Measurements from ENCODE around the gene SLC25A39.
"Not testable (repeated sequence)": the region's sequence is repeated elsewhere in the genome, so short reads cannot be mapped to it uniquely, and the experiment has no call there.

Gene SLC25A39

DNA sequence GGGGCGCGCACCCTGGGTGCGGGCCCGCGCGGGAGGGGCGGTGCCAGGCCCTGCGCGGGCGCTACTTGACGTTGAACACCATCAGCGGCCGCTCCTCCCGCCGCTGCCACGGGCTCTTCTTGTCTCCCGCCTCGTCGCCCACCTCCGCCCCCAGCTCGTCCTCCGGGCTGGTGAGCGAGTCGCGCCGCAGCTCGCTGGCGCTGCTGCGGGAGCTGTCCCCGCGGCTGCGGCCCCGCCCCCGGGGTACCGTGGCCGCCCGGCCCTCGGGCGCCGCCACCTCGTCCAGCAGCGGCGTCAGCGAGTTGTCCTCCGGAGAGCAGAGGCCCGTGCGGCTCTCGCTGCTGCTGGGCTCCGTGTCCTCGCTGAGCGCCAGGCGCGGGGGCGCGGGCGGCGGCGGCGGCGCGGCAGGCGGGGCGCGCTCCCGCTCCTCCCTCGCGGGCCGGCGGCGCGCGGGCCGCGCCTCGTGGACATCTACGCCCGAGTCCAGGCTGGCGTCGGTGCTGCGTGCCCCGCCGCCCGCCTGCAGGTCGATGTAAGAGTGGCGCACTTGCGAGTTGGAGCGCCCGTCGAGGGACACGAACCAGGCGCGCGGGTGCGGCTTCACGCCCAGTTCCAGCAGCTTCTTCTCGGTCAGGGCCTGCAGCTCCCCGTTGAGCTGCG lies 29.2 kb upstream of the SLC25A39 start:
- no peak for DNase-seq

DNA sequence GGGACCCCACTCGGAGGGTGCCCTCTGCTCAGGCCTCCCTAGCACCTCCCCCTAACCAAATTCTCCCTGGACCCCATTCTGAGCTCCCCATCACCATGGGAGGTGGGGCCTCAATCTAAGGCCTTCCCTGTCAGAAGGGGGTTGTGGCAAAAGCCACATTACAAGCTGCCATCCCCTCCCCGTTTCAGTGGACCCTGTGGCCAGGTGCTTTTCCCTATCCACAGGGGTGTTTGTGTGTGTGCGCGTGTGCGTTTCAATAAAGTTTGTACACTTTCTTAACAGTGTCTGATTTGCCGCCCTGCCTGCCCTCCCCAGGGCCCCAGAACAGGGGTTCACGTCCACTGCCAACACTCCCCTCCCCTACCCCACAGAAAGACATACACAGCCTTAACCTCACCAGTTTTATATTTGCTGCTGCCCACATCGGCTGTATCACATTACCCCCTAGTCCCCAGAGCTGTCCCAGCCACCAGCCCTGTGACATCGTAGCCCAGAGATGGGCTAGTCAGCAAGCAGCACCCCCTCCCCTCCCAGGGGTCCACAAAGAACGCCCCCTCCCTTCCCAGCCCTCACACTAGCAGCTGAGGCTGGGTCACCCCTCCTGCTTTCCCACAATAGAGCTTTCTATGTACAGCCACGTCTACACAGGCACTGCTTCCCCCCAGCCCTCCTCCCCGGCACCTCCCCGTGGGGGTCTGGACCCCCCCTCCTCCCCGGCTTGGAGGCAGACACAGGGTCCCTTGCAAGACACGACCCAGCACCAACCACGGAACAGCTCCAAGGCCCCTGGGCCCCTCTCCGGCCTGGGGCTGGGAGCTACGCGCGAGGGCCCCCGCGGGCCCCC lies 28.4 kb upstream of the SLC25A39 start:
- no peak for DNase-seq

DNA sequence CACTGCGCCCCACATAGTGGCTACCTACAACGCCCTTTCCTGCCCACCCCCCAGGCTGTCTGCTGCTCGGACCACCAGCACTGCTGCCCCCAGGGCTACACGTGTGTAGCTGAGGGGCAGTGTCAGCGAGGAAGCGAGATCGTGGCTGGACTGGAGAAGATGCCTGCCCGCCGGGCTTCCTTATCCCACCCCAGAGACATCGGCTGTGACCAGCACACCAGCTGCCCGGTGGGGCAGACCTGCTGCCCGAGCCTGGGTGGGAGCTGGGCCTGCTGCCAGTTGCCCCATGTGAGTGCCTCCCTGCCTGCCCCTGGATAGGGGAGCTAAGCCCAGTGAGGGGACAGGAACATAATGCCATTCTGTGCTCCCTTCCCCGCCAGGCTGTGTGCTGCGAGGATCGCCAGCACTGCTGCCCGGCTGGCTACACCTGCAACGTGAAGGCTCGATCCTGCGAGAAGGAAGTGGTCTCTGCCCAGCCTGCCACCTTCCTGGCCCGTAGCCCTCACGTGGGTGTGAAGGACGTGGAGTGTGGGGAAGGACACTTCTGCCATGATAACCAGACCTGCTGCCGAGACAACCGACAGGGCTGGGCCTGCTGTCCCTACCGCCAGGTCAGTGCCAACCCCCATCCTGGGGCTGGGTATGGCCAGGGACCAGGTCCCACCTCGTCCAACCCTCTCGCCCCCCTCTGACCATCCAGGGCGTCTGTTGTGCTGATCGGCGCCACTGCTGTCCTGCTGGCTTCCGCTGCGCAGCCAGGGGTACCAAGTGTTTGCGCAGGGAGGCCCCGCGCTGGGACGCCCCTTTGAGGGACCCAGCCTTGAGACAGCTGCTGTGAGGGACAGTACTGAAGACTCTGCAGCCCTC lies 27.6 kb upstream of the SLC25A39 start:
- no peak for DNase-seq

DNA sequence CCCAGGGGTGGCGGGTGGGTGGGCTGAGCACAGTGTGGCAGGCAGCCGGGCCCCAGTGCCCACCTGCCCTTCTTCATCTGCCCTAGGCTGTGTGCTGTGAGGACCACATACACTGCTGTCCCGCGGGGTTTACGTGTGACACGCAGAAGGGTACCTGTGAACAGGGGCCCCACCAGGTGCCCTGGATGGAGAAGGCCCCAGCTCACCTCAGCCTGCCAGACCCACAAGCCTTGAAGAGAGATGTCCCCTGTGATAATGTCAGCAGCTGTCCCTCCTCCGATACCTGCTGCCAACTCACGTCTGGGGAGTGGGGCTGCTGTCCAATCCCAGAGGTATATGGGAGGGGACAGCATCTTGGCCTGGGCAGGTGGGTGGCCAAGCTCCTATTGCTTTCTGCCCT lies 26.8 kb upstream of the SLC25A39 start:
- no peak for DNase-seq

DNA sequence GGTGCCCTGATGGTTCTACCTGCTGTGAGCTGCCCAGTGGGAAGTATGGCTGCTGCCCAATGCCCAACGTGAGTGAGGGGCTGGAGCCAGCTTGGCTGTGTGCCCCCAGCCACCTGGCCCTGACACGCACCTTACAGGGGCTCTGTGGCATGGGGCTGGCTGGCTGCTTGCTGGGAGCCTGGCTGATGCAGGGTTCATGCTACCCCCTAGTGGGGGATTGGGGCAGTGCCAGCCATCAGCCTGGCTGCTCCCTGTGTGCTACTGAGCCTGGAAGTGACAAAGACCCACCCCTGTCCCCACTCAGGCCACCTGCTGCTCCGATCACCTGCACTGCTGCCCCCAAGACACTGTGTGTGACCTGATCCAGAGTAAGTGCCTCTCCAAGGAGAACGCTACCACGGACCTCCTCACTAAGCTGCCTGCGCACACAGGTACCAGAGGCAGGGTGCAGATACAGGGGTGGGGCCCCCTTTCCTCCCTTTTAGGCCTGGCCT lies 26.2 kb upstream of the SLC25A39 start:
- DNase-seq = peak; percentile 28

DNA sequence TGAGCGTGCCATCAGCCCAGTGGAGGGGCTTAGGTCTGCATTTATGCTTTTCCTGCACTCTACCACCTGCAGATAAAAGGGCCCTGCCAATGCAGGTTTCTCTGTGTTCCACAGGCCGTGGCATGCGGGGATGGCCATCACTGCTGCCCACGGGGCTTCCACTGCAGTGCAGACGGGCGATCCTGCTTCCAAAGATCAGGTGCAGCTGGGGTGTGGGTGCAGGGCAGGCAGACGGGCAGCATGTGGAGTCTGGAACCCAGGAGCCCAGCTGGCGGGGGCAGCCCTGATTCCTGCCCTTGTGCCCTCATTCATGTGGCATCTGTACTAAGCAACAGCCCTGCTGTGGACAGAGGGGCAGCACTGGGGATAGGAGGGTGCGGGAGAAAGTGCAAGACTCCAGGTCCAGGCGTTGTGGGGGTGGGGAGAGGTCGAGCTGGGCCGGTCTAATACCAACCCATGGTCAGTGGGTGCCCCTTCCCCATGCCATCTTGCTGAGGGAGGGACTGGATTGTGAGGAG lies 25.0 kb upstream of the SLC25A39 start:
- DNase-seq = no peak

DNA sequence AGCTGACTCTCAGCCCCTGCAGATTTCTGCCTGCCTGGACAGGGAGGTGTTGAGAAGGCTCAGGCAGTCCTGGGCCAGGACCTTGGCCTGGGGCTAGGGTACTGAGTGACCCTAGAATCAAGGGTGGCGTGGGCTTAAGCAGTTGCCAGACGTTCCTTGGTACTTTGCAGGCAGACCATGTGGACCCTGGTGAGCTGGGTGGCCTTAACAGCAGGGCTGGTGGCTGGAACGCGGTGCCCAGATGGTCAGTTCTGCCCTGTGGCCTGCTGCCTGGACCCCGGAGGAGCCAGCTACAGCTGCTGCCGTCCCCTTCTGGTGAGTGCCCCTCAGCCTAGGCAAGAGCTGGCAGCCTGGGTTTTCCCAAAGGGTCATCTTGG lies 24.4 kb upstream of the SLC25A39 start:
- DNase-seq = no peak

DNA sequence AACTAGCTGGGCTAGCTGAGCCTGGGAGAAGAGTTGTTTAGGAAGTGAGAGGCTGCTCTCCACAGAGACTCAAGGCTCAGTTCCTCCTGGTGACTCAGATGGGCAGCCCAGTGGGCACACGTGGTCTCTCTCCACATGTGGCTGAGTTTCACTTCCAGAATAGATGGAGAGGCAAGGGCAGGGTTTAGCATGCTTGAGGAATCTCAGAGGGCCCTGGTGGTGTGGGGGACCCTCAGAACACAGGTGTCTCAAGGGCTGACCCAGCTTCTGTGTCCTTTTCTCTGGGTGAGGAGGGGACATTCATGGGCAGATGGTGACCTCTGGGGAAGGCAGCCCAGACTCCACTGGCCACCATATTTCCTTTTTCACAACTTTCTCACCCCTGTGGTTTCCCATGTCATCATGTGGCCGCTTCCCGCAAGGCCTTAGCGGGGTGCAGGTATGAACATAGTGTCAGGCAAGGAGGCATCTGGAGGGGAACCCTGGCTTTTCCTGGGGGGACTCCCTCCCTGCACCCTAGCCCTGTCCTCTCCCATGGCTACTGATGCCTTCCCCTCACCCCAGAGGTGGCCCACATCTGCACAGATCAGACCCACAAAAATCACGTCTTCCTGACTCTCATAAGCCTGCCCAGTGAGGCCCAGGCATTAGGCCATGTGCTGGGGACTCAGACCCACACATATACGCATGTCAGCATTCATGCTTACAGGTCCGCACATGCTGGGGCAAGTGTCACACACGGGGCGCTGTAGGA lies 23.8 kb upstream of the SLC25A39 start:
- DNase-seq = no peak

DNA sequence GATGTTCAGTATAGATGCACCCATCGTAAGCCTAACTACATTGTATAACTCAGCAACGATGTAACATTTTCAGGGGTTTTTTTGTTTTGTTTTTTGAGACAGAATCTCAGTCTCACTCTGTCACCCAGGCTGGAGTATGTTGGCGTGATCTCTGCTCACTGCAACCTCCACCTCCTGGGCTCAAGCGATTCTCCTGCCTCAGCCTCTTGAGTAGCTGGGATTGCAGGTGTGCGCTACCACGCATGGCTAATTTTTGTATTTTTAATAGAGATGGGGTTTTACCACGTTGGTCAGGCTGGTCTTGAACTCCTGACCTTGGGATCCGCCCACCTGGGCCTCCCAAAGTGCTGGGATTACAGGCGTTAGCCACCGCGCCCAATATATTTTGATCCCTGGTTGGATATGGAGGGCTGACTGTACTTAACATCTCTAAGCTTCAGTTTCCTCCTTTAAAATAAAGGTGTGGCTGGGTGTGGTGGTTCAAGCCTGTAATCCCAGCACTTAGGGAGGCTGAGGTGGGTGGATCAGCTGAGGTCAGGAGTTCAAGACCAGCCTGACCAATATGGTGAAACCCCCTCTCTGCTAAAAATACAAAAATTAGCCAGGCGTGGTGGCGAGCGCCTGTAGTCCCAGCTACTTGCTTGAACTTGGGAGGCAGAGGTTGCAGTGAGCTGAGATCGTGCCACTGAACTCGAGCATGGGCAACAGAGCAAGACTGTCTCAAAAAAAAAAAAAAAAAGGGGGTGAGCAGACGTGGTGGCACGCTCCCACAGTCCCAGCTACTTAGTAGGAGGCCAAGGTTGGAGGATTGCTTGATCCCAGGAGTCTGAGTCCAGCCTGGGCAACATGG lies 22.8 kb upstream of the SLC25A39 start:
- not testable (repeated sequence) for DNase-seq

DNA sequence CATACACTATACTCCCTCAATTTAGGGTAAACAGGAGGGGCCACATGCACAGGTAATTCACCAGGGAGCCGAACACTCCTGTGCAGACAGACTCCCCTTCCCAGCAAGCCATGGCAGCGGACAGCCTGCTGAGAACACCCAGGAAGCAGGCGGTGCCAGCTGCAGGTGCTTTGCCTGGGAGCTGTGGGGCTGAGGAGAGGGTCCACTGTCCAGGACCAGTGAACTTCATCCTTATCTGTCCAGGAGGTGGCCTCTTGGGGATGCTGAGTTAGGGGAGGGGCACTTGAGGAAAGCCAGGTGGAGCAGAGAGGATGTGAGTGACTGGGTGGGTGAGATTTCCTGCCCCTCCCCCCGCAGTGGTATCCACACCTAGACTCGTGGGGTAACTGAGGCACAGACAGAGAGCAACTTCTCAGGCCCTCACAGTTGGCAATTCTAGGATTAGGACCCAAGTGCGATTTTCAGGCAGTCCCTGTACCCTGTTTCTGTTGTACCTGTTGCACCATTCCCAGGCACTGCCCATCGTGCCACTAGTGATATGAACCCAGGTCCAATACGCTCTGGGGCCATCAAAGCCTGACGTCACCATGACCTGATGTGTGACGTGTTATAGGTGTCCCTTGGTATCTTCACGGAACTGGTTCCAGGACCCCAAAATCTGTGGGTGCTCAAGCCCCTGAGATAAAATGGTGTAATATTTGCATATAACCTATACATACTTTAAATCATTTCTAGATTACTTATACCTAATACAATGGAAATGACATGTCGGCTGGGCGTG lies 21.6 kb upstream of the SLC25A39 start:
- no peak for DNase-seq

DNA sequence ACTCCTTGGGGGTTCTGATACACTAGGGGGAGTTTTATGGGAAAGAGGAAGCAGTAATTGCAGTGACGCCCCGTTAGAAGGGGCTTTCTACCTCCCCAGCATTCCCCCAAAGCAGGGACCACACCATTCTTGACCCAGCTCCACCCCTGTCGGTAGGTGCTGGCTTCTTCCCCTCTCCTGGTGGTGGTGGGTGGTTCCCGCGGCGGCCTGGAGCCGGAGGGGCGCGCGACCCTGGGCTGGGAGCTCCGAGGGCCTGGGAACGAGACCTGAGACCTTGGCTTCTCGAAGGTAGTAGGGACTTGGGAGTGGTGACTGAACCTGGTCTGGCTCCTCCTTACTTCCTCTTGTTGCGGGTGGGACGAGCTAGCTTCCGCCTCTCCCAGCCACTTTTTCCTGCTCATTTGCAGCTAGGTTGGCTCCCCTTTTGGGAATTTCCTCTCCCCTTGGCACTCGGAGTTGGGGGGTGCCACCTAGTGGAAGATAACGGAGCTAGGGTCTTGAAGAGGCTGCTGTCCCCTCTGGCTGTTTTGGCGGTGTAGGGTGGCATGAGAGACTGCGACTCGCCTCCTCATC lies 20.9 kb upstream of the SLC25A39 start:
- peak; percentile 44 for DNase-seq

DNA sequence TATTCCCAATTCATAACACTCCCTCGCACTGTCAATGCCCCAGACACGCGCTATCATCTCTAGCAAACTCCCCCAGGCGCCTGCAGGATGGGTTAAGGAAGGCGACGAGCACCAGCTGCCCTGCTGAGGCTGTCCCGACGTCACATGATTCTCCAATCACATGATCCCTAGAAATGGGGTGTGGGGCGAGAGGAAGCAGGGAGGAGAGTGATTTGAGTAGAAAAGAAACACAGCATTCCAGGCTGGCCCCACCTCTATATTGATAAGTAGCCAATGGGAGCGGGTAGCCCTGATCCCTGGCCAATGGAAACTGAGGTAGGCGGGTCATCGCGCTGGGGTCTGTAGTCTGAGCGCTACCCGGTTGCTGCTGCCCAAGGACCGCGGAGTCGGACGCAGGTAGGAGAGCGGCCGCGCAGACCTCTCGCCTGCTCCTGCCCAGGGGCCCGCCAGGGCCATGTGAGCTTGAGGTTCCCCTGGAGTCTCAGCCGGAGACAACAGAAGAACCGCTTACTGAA lies 20.4 kb upstream of the SLC25A39 start, which contains the start of gene GRN:
Gene GRN, plus strand, starts transcription at position 364 of the 515 bp plus-strand sequence. CDS start 3,863 bp downstream, outside the sequence.
- peak; percentile 98 for DNase-seq

DNA sequence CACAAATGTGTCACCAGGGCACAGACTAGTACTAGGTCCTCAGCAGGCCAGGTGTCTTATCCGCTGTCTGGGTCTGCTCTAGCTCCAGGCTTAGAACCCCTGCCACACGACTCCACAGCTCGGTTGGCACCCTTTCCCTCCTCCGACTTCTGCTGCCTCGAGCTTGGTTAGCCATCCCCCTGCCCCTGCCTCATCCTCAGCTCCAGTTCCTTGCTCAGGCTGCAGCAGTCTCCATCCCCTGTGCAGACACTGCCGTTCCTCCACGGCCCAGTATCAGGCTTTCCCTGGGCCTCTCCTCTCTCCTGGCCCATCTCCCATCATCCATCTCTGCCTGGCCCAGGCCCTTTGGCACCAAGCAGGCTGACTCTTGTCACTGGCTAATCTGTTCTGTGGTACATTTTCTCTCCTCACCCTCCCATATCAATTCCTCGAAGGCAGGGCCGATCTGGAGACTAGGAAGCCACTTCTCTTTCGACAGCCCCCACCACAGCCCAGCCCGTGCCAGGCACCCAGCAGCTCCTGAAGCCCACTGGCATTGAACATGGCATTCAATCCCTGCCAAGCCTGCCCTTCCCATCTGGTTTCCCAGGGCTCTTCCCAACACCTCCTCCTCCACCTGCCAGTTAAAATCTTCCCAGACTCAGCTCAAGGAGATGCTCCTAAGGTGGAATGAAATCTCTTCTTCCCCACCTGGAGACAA lies 19.0 kb upstream of the SLC25A39 start:
- no peak for DNase-seq

DNA sequence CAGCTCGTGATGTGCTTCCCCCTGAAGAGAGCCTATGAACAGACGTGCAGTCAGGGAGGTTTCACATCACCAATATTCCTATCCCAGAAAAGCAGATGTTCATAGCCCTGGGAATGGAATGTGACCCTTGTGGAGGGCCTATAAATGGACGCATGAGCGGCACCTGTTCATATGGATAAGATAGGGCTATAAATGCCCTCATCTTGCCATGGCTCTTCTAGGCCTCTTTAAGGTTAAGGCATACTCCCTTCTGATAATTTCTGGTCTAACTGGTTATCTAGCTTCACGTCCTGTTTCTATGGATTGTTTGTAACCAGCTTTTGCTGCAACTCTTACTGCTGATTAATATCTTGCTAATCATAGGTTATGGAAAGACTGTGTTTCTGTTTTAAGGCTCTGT lies 15.9 kb upstream of the SLC25A39 start:
- not testable (repeated sequence) for DNase-seq

DNA sequence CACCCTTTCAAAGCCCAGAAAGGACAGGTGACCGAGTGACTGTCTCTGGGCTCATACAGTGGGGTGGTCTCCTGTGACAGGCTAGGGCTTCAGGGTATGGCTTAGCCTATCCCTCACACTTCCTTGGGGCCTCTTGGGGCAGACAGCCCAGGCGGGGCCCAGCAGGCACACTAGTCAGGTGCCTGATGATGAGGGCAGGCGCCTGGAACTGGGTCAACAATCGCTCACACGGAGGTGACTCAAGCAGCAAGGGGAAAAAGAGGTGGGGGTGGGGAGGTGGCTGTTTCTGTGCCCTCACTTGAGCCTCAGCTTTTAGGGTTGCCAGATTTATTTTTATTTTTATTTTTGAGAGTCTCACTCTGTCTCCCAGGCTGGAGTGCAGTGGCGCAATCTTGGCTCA lies 14.1 kb upstream of the SLC25A39 start:
- DNase-seq = no peak

DNA sequence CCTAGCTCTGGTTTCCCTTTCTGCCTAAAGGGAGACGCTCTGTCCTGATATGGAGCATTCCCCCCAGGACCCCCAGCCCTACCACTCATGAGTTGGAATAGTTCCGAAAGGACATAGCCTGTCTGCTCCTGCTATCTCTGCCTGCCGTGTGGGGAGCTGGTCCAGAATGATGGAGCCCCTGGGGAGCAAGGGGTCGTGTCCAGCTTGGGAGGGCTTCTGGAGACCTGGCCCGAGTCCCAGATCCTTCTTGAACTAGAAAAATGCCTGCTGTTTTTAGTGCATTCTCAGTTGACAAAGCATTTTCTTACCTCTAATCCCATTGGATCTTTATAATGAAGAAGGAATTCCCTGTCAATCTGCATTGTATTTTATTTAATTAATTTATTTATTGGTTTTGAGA lies 11.3 kb upstream of the SLC25A39 start:
- DNase-seq = no peak

DNA sequence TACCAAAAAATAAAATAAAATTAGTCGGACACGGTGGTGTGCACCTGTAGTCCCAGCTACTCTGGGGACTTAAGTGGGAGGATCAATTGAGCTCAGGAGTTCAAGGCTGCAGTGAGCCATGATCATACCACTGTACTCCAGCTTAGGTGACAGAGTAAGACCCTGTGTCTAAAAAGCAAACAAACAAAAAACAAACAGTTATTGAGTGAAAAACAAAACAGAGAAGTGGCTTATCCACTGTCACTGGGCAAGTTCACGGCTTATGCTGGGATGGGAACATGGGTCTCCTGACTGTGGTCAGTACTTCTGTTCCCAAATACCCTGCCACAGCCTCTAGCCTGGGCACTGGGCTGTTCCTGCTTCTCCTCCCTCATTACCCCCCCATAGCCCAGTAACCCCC lies 10.9 kb upstream of the SLC25A39 start:
- no peak for DNase-seq

DNA sequence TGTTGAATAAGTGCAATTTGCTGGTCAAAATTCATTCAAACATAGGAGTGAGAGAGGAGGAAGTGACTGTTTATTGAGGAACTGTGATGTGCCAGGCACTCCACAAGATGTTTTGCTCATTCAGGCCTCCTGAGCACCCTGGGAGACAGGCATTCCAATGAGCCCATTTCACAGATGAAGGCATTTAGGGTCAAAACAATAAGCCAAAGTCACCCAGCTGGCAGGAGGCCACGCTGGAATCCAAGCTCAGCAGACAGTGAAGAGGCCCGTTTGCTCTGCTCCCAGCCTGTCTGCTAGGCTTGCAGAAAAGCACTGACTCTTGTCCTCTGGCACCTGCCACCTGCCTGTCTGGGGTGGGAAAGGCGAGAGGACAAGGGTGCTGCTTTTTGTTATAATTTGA lies 10.1 kb upstream of the SLC25A39 start:
- peak; percentile 14 for DNase-seq

DNA sequence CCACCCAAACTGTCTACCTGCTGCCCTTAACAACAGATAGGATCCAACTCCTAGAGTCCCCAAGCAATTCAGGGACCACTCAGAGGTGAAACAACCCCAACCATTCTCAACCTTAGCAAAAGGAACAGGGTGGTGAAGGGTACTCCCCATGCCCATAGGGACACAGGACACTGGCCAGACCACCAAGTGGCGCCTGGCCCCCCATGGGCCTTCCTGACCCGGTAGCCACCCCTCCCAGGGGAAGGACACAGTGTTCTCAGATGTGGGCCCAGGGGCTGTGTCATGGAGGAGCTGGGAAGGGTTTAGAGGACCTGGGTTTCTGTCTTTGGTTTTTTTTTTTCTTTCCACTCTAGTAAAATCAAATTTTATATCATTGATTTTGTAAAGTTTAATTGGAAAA lies 9.7 kb upstream of the SLC25A39 start:
- no peak for DNase-seq

All from DMS79 treated with DMSO at 0.1 percent for 48 hours (cell line).